Muscle of back (tissue), 11 donors: ENCODE measurements around the gene B4GALT4. TPM values are rescaled to one million over a fixed set of nuclear protein-coding genes. Genes with fewer than 3 reads are reported as not detected.
"Not testable (repeated sequence)": the region's sequence is repeated elsewhere in the genome, so short reads cannot be mapped to it uniquely, and the experiment has no call there.

Source experiments
- DNase-seq, 3 donors: peaks; one replicate each; pipeline versions ENCODE4 v3.0.0 to v3.0.0-alpha.2; 2013
- polyA plus RNA-seq, 10 donors: library from polyadenylated mRNA; unstranded; fragments of 120-200 nt; gene quantifications; one replicate each; pipeline ENCODE4 v1.2.1, GENCODE V29; 2013; ENCODE audit not compliant: insufficient read length in 10 of 10

B4GALT4 gene
- polyA plus RNA-seq, 10 donors: 10.1 to 17.1 (median 11.9) TPM

DNA sequence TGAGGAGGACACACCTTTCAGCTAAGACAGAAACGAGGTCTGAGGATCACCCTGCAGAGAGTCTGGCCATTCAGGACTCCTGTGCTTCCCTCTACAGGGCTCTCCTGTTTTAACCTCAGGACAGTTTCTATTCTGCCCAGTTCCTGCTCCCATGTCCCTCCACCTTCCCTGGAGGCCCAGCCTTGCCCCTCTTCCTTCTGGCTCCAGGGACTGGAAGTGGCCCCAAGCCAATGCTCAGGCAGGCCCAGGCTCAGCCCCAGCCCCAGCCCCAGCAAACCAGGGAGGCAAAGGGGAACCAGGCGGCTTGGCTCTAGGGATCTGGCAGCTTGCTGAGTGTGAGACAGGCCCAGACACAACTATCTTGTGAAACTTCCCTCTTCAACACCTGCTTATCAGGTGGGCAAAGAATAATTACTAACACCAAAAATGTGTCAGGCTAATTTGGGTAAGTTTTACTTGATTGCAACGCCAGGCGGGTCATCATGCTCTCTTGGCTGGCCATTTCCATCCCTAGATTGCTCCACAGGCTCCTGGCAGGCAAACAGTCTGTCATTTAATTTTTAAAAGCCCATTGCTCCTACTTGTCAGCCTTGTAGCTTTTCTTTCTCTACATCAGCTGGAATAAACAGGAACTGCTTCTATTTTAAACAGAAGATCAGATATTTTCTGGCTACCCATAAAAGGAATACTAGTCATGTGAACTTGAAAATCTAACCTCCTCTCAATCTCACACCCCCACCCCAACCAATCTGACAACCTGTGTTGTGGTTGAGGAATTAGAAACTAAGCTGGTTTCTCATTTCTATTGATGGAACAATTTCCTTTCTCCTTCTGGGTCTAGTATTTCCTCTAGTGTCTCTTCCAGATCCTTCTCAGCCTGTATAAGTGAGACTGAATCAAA, 33.8 kb downstream of the B4GALT4 start:
- no peak for DNase-seq

DNA sequence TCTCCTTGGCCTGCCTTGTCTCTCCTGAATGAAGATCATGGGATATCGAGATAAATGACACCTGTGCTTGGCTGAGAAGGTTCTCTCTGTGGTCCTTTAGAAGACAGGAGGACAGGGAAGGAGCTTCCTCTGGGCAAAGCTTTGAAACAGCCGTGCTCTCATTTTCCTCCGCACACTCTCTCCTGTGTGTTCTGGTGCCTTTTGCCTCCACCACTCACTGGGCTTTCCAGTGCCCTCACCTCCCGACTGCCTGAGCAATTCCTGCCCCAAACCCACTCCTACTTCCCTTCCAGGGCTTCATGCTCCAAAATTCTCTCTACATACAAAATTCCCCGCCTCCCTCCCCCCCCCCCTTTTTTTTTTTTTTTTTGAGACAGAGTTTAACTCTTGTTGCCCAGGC, 35.0 kb downstream of the B4GALT4 start:
- DNase-seq: no peak

DNA sequence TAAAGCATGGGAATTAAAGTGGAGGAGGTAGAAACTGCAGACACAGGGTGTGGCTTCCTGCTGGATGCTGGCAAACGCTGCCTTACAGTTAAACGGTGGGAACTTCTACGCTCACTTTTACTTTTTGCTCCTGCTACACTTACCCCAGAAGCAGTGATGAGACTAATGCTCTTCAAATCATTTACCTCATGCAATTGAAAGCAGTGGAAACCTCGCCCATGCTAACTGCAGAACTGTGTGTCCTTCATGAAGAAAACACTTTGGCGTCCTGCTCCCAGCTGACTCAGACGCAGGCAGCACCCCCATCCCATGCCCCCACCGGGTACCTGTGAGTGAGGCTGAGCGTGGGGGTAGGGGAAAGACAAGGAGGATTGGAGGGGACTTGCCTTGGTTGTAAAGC, 35.5 kb downstream of the B4GALT4 start:
- peak in 2 of 3 donors; percentile 3 to 23 for DNase-seq

DNA sequence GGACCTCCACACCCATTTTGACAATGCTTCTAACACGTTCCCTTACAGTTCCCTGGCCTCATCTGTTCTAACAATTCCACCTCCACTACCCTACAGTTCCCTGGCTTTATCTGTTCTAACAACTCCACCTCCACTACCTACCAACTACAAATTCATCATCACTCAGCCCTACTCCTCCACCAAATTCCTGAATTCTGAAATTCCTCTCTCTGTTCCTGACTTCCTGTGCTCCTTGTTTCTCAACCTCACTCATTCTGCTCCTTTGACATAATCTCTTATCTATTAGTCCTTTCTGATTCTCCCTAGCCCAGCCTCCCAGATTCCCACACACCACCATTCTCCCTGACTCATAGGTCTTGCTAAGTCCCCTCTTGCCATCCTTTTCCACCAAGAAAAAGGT, 44.8 kb downstream of the B4GALT4 start:
- DNase-seq: peak in 1 of 3 donors; percentile 2

DNA sequence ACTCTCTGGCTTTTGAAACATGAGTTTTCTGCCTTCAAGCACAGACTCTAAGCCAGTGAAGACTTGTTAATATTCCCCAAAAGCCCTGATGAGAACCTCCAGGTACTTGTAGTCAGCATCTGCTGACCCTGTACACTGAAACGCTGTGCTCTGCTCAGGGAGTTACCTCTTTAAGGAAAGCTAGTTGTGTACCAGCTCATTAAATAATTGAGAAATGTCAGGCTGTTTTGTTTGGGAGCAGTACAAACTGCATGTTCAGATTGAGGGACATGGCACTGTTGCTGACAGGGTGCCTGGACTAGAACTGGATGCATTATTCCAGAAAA, 45.6 kb downstream of the B4GALT4 start:
- no peak for DNase-seq

DNA sequence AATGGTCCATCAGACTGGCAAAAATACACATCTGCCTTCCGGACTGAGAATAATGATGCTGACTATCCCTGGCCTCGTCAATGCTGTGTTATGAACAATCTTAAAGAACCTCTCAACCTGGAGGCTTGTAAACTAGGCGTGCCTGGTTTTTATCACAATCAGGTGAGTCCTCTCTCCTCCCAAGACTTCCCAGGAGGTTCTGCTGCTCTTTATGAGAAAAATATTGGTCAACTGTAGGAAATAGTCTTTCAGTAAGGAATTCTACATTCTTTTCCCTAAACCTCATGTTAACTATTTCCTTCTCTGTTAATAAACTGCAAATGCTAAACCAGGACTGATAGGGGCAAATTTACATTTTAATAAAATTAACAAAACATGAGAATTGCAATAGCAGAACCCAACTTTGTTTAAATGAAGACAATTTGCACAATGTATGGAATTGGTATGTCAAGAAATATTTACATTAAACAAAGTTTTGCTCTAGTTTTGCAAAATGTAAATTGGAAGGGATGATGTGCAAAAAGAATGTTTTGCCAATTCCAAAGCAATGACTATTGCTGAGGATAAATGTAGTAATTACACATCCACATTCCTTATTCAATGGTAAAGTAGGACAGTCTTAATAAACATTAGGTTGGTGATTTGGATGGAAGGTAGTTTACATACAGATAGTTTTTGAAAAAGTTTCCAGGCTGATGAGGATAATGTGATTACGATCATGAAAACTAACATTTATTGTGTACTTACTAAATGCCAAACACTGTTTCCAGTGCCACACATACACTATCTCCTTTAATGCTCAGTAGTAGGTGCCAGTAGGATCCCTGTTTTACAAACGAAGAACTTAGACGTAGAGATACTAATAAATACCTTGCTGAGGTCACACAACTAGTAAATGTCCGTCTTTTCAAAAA, 46.2 kb downstream of the B4GALT4 start:
- DNase-seq: peak in 1 of 3 donors; percentile 20

DNA sequence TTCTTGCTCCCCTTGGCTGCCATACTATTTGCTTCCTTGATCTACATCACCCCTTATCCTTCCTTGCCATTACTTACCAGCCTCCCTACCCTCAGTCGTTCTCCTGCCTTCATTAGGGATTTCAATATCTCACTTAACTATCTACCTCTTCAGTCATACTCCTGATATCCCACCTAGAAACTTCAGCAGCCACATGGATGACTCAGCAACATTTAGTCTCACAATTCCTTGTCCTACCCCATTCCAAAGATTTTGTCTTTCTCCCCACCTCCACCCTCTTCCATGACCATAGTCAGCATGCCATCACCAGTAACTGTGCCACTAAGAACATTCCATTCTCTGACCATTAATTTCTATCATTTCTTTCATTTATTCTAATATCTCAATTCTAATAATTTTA, 48.9 kb downstream of the B4GALT4 start:
- no peak for DNase-seq

DNA sequence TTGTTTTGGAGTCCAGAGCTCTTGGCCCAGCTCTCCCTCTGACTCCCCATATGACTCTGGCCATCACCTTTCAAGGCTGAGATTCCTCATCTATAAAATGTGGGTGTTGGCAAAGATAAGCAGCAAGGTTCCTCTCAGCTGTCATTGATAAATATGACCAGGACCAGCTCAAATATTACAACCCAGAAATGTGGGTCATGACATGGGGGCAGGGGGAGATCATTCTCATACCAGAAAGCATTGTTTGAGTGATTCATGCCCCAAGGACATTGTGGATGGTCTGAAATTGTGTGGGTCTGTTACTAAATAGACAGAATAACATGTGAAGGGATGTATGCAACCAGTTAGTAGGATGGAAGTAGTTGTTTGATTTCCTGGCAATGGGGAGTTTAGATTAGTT, 53.4 kb downstream of the B4GALT4 start:
- no peak for DNase-seq

DNA sequence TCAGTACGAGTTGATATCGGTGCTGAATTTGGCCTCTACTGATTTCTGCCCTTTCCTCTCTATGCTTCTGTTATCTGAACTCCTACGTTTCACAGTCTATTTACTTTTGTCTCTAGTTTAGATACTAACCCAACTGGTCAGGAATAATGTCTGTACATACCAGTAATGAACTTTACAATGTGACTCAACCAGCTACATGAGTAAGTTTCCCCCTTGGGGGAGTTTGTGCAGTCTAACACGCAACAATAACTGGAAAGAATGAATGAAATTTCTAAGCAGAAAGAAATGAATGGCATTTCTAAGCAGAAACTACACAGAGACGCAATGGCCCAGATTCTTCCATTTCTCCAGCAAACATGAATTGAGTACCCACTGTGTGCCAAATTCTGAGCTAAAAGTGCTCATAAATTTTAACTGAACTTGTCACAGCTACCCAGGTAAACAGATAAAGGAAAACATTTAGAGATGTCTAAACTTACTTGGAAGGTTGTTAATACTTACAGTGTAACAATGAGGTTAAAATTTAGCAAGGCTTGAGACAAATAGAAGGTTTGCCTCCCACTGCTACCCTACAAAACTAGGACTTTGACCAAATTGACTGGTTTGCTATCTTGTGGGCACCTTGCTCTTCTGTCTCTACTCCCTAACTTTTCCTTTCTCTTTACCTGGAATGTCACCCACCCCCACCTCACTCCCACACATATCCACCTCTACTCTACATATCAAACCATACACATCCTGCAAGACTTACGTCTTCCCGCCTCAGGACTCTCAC, 55.7 kb downstream of the B4GALT4 start:
- DNase-seq: peak in 1 of 3 donors; percentile 61

DNA sequence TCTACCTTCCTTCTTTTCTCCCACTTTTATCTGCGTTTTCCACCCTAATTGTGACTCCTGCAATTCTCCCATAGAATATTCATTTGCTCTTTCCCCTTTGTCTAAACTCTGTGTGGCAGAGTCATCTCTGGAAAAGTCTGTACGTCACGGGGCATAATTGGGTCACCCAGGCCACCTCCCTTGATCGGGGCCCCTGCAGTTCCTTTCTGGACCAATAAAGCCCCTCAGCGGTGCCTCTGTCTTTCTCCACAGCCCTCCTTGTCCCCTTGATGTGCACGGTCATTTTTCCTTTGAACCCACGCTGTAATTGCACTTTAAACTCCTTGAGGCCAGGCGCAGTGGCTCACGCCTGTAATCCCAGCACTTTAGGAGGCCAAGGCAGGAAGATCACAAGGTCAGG, 56.6 kb downstream of the B4GALT4 start:
- no peak for DNase-seq

DNA sequence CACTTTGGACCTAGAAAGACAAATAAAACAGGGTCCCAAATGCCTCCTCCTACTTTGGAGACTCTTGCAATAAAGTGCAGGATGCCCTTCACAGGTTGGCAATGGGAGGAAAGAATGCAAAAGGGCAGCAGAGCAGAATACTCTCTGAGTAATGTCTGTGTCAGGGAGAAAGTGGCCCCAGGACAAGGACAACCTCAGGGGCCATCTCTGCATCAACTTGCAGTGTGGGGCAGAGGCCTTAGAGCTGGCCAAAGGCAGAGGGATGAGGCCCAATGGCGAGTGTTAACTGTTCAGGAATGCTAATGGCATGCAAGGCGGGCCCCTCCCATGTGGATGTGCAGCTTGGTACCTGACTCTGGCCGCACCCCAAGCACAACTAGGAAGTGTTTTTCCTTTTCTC, 58.9 kb downstream of the B4GALT4 start:
- DNase-seq: no peak

DNA sequence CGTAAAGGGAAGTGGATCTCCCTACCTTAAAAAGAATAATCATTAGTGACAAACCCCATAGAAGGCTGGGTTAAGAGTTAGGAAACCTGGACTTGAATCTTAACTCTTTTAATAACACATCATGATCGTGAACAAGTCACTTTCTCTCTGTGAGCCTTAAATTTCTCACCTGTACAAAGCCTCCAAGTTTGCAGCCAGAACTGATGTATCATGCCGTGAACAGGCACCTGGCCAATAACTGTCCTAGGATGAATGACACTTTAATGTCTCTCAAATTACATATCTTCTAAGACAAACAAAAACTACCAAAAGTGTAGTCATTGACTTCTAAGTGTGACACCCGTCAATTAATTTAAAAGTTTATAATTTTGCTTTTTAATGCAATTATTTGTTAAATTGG, 63.4 kb downstream of the B4GALT4 start:
- DNase-seq: no peak

DNA sequence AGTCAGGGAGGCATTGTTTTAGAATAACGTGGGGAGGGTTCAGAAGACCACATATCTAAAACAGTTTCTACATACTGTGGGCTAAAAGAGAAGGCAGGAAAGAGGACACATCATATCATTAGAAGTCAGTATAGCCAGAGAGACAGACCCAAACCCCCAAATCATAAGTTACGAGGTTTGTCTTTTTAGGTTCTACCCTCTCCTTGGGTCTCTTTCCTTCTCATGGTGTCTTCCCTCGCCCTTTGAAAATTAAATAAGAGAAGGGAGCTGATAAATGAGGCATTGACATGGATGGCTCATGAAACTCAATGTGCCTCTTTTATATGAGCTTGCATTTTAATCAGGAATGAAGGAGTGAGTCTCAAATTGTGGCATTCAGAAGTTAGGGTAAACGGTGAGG, 63.9 kb downstream of the B4GALT4 start:
- no peak for DNase-seq

DNA sequence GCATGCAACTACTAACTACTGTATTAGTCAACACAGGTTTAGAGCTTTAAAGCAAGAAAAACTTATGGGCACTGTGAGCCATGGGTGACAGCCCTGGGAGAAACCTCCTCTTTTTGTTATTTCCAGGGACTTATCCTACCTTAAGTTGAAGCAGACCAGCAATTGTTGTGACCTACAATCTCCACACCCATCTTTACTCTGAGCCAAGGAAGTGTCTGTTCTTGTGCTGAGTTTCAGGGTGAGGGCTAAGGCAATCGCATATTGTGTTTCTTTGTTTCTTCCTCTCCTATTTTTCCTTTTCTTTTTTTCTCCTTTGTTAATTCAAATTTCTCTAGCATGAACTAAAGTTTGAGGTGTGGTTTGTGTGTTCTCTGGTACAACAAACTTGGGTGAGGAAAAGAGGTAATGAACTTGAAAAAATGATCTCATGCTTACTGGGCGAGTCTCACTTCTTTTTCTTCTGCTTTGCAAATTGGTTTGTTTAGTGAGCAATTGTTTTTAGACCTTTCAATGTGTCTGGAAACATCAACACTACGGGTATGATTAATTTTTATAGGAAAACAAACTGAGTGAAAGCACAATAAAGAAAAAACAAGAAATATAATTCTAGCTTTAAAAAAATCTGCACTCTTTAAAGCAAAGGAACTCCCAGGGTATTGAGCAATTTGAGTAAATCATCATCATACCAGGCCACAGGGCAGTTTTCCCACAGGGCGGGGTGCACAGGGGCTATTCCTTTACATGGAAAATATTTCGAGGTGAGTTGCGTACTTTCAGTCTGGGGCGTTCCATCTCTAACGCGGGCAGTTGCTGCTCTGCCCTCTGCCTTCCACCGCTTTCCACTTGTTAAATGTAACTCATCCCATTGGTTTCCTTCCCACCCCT, 64.6 kb downstream of the B4GALT4 start:
- DNase-seq: no peak

DNA sequence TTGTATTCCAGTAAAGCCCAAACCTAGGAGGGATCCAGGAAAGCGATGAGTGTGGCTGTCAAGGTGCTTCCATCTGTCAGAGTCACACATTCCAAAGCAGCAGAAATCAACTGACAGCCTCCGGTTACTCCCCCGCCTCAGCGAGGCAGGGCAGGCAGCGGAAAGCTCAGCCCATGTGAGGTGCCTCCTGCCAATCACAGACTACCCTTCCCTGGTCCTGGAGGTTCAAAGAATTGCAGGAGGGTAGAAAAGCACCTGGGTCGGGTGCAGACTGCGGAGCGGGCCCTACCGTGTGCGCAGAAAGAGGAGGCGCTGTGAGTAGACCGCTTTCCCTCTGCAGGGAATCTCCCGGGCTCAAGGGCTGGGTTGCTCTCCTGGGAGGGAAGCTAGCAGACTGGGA, 67.4 kb downstream of the B4GALT4 start, which contains the start of gene UPK1B:
Gene UPK1B (plus strand): TSS at position 274 of the 400 bp plus-strand sequence. CDS start 13,144 bp downstream, outside the sequence.
- DNase-seq: no peak

DNA sequence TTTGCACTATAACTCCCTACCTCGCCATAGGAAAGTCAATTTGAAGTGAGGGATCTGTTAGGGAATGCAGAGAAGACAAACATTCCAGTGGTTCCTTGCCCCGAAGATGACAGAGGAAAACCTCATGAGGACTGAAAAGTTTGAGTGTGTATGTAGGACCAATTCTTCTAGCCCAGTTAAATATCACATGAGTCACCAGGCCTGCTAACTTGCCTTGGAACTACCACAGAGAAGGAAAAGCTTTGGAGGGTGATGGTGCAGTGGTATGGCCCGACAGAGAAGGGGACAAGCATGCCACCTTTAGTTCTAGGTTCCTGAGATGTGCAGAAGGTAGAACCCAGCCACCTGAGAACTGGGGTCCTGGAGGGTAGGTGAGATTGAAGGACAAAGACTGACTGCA, 69.9 kb downstream of the B4GALT4 start:
- no peak for DNase-seq

DNA sequence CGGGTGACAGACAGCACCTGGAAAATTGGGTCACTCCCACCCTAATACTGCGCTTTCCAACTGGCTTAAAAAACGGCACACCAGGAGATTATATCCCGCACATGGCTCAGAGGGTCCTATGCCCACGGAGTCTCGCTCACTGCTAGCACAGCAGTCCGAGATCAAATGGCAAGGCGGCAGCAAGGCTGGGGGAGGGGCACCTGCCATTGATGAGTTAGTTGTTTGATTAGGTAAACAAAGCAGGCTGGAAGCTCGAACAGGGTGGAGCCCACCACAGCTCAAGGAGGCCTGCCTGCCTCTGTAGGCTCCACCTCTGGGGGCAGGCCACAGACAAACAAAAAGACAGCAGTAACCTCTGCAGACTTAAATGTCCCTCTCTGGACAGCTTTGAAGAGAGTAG, 75.9 kb downstream of the B4GALT4 start:
- not testable (repeated sequence) for DNase-seq
